HepG2 (cell line): ENCODE data around the gene PDGFD. TPM values are rescaled to one million over a fixed set of nuclear protein-coding genes. Genes with fewer than 3 reads are reported as not detected.

Experiments
- ATAC-seq: fragments of 200-7000 bp; cut with Tn5 transposase; 3 replicates; pipeline ENCODE4 v1.9.1; 2020; ENCODE audit warnings: mild to moderate bottlenecking, moderate library complexity
- BruUV-seq: library from RNA; stranded (reverse); fragments of 400-500 nt; replicated peaks from 2 replicates; lab custom pipeline; 2021; lab: Mats Ljungman, UMichigan
- CTCF ChIA-PET: fragments of 300-600 bp; formaldehyde crosslinking; extraction: SDS; loops from one replicate; lab custom pipeline; 2021; ENCODE audit warnings: low total read pairs, inconsistent platforms, low intra/inter-chr PET ratio; lab: Yijun Ruan, JAX
- POLR2A ChIA-PET: fragments of 350-600 bp; sonication (Branson Sonifier 250); formaldehyde crosslinking; loops from one replicate; lab custom pipeline; 2020; ENCODE audit warnings: antibody characterized with exemption, inconsistent platforms; lab: Yijun Ruan, JAX
- DNase-seq: peaks from one replicate; pipeline ENCODE4 v3.0.0-alpha.2; 2015; ENCODE audit warnings: low spot score
- FAIRE-seq: peaks from 3 replicates; lab custom pipeline; 2011; peaks lifted over from hg19 to GRCh38; lab: Jason Lieb, UNC
- H2AFZ ChIP-seq: one replicate; pipeline ENCODE4 v1.6.1; 2011; ENCODE audit warnings: low read length, inconsistent platforms
- H3K27ac ChIP-seq: fragments of 300-600 bp; 3 replicates; pipeline ENCODE4 v1.8.0; 2011; ENCODE audit warnings: mixed run types, mild to moderate bottlenecking, mixed read lengths, low read length, inconsistent platforms; ENCODE audit not compliant: insufficient read depth; ENCODE audit errors: extremely low read length
- H3K27me3 ChIP-seq, 2 experiments: fragments of 200-600 bp in 1 of 2; 2 replicates in 1 of 2; 3 replicates in 1 of 2; pipeline versions ENCODE4 v1.6.0 to v1.8.0; 2011; ENCODE audit warnings: low read length in 2 of 2, mild to moderate bottlenecking in 2 of 2, moderate library complexity in 2 of 2, inconsistent platforms in 1 of 2; ENCODE audit not compliant: insufficient read depth in 2 of 2, control insufficient read depth in 1 of 2
- H3K36me3 ChIP-seq, 2 experiments: fragments of 200-600 bp in 1 of 2; replicated peaks in 1 of 2; 2 replicates in 1 of 2; 3 replicates in 1 of 2; pipeline versions ENCODE4 v1.5.1 to v1.8.0; 2011; ENCODE audit warnings: low read length in 2 of 2, inconsistent platforms in 1 of 2; ENCODE audit not compliant: insufficient read depth in 2 of 2, control insufficient read depth in 1 of 2
- H3K4me1 ChIP-seq: 2 replicates; pipeline ENCODE4 v1.5.1; 2012; ENCODE audit warnings: low read length, inconsistent platforms; ENCODE audit not compliant: insufficient read depth
- H3K4me2 ChIP-seq: 2 replicates; pipeline ENCODE4 v1.6.0; 2011; ENCODE audit warnings: low read depth, low read length, inconsistent platforms
- H3K4me3 ChIP-seq, 3 experiments: fragments of 200-600 bp in 1 of 3; sonication (generic), shearing (Covaris generic) in 1 of 3; replicated peaks in 1 of 3; 2 replicates each; pipeline ENCODE4 v1.5.1; 2011 to 2016; ENCODE audit warnings: low read length in 3 of 3, inconsistent platforms in 2 of 3, low read depth in 2 of 3, mild to moderate bottlenecking in 2 of 3, control low read depth in 1 of 3, mixed read lengths in 1 of 3; ENCODE audit not compliant: insufficient read depth in 1 of 3
- H3K79me2 ChIP-seq: one replicate; pipeline ENCODE4 v1.6.1; 2011; ENCODE audit warnings: low read length, inconsistent platforms; ENCODE audit not compliant: insufficient read depth
- H3K9ac ChIP-seq: 2 replicates; pipeline ENCODE4 v1.6.0; 2011; ENCODE audit warnings: mild to moderate bottlenecking, low read depth, low read length, inconsistent platforms; ENCODE audit not compliant: insufficient read depth
- H3K9me3 ChIP-seq: 2 replicates; pipeline ENCODE4 v1.5.1; 2012; ENCODE audit warnings: mild to moderate bottlenecking, low read length
- H4K20me1 ChIP-seq: 2 replicates; pipeline ENCODE4 v1.6.0; 2011; ENCODE audit warnings: inconsistent platforms, mild to moderate bottlenecking, low read length, moderate library complexity; ENCODE audit not compliant: insufficient read depth
- GPBP1L1 ChIP-seq: sonication (generic); formaldehyde crosslinking; IDR thresholded peaks from 2 replicates; pipeline ENCODE4 v1.5.0; 2020; ENCODE audit warnings: mild to moderate bottlenecking, missing genetic modification reagents
- KAT7 ChIP-seq: IDR thresholded peaks from 2 replicates; pipeline ENCODE4 v1.6.1; 2018; ENCODE audit warnings: borderline replicate concordance, missing compliant biosample characterization
- PAXIP1 ChIP-seq: sonication (generic); formaldehyde crosslinking; conservative IDR thresholded peaks from 2 replicates; pipeline ENCODE4 v1.4.0; 2020; ENCODE audit warnings: mild to moderate bottlenecking, missing genetic modification reagents, moderate library complexity
- SOX6 ChIP-seq, 2 experiments: fragments of 450-650 bp in 1 of 2; sonication (generic) in 1 of 2; formaldehyde crosslinking in 1 of 2; IDR thresholded peaks; 2 replicates each; pipeline versions ENCODE4 v1.4.0 to v1.6.1; 2017 to 2020; ENCODE audit warnings: antibody characterized with exemption in 1 of 2, mild to moderate bottlenecking in 1 of 2, missing genetic modification reagents in 1 of 2
- U2AF1 ChIP-seq: fragments of 200-400 bp; formaldehyde crosslinking; optimal IDR thresholded peaks from 2 replicates; pipeline ENCODE3; 2017; ENCODE audit warnings: mild to moderate bottlenecking, low read depth, low read length
- ZBTB40 ChIP-seq, 2 experiments: fragments of 450-650 bp in 1 of 2; sonication (generic) in 1 of 2; formaldehyde crosslinking in 1 of 2; IDR thresholded peaks; 2 replicates each; pipeline versions ENCODE4 v1.6.1 to v1.8.0; 2016 to 2022; ENCODE audit warnings: antibody characterized with exemption in 1 of 2, mild to moderate bottlenecking in 1 of 2, missing genetic modification reagents in 1 of 2
- ZMYM4 ChIP-seq: sonication (generic); formaldehyde crosslinking; IDR thresholded peaks from 2 replicates; pipeline ENCODE4 v1.8.1; 2023; ENCODE audit warnings: mild to moderate bottlenecking, missing genetic modification reagents
- ZNF253 ChIP-seq: sonication (generic); formaldehyde crosslinking; IDR thresholded peaks from 2 replicates; pipeline ENCODE4 v1.8.0; 2022; ENCODE audit warnings: mild to moderate bottlenecking, missing genetic modification reagents, borderline replicate concordance
- ZSCAN20 ChIP-seq: sonication (generic); formaldehyde crosslinking; IDR thresholded peaks from 2 replicates; pipeline ENCODE4 v1.4.0; 2020; ENCODE audit warnings: missing genetic modification reagents, mild to moderate bottlenecking, borderline replicate concordance
- WGBS: methylation state at CpG from one replicate; pipeline ENCODE4 v1.1.6; 2017; ENCODE audit warnings: low lambda C conversion rate; 5-methylcytosine and 5-hydroxymethylcytosine counted together
- in situ Hi-C: cut with HindIII; loops from 2 replicates; pipeline ENCODE4 v1.10.0; 2017; ENCODE audit warnings: low pct_unique_long_range_greater_than_20kb; ENCODE audit not compliant: extremely low pct_ligation_motif_present
- intact Hi-C: fragments of 100-400 bp; cut with micrococcal nuclease; formaldehyde crosslinking; loops from one replicate; pipeline ENCODE4 v1.10.0; 2022; ENCODE audit not compliant: unreplicated experiment
- polyA plus RNA-seq, 8 experiments: library from polyadenylated mRNA; depleted of rRNA in 3 of 8; stranded (reverse) in 7 of 8; unstranded in 1 of 8; fragments of >200 nt; fragmentation: Illumina TruSeq in 4 of 8; extraction: Trizol in 4 of 8; gene quantifications; 2 replicates each; pipeline versions ENCODE4 v1.2.1 to v1.2.3, GENCODE V29; 2011 to 2016; ENCODE audit warnings: low read depth in 4 of 8, missing spikeins in 1 of 8, mixed read lengths in 1 of 8; ENCODE audit not compliant: insufficient read depth in 1 of 8
- total RNA-seq, 5 experiments: library from RNA; depleted of rRNA; stranded (reverse); fragments of >200 nt; fragmentation: Illumina TruSeq; extraction: Trizol; gene quantifications; 2 replicates each; pipeline ENCODE4 v1.2.3, GENCODE V29; 2016; ENCODE audit warnings: low read depth in 1 of 5

PDGFD gene
- total and polyA plus RNA-seq, 2 of the 13 experiments (the other 11 are each of a cell fraction or from before 2014, with no cell fraction given), result 0.09 to 0.29 TPM

- no peaks in the 10 kb centered on the region for H3K27me3 ChIP-seq
- no peaks in the 10 kb centered on the region for H3K36me3 ChIP-seq
- H3K9me3 ChIP-seq, result no peaks in the 10 kb centered on the region
- ChIA-PET CTCF (no interaction called here), POLR2A (no interaction called here)
- ATAC-seq, result no peak
- intact Hi-C loops (no loop called here), in situ Hi-C loops (no loop called here)
- no peaks in the 10 kb centered on the region for H3K4me1 ChIP-seq
- no peak overlapping the region for H2AFZ ChIP-seq
- H3K4me3 ChIP-seq, result no peak overlapping the region
- H3K4me2 ChIP-seq, result no peak overlapping the region
- 13% methylated on average over 5 of the region's 5 CpGs for whole genome bisulfite sequencing
- no TSS peak for BruUV-seq
- DNase-seq, result no peak
- H4K20me1 ChIP-seq, result no peaks in the 10 kb centered on the region
- H3K79me2 ChIP-seq, result no peaks in the 10 kb centered on the region
- H3K27ac ChIP-seq, result no peak overlapping the region
- H3K9ac ChIP-seq, result no peak overlapping the region
- FAIRE-seq, result no peak
- TF ChIP-seq ZBTB40 (IDR thresholded peaks at IDR 0.05) (no peak), ZBTB40 (CRISPR knock-in tag; IDR thresholded peaks at IDR 0.05) (no peak), ZNF253 (CRISPR knock-in tag) (no peak), ZSCAN20 (CRISPR knock-in tag) (no peak), ZMYM4 (CRISPR knock-in tag) (no peak), SOX6 (IDR thresholded peaks at IDR 0.05) (no peak), SOX6 (CRISPR knock-in tag; IDR thresholded peaks at IDR 0.05) (no peak), U2AF1 (no peak), KAT7 (no peak), PAXIP1 (no peak), GPBP1L1 (no peak)
Measured at GRCh38 chr11:104064034-104064630, 99.8 kb downstream of the PDGFD start.
